Renal cortical epithelial cell (primary cell): ENCODE data around the gene MED15. TPM values are rescaled to one million over a fixed set of nuclear protein-coding genes. Genes with fewer than 3 reads are reported as not detected.
"Not testable (repeated sequence)": the region's sequence is repeated elsewhere in the genome, so short reads cannot be mapped to it uniquely, and the experiment has no call there.

Source experiments
- DNase-seq: peaks from one replicate; pipeline ENCODE4 v3.0.0-alpha.2; 2011; ENCODE audit warnings: low read depth
- total RNA-seq: library from RNA; depleted of rRNA; stranded (reverse); fragments of >200 nt; gene quantifications from 2 replicates; pipeline ENCODE4 v1.2.3, GENCODE V29; 2014

MED15 gene
- total RNA-seq, 1 donor from 2014 or later, result 69.2 TPM

- no peak for DNase-seq
Measured at GRCh38 chr22:20582520-20583361, 75.3 kb downstream of the MED15 start.

DNA sequence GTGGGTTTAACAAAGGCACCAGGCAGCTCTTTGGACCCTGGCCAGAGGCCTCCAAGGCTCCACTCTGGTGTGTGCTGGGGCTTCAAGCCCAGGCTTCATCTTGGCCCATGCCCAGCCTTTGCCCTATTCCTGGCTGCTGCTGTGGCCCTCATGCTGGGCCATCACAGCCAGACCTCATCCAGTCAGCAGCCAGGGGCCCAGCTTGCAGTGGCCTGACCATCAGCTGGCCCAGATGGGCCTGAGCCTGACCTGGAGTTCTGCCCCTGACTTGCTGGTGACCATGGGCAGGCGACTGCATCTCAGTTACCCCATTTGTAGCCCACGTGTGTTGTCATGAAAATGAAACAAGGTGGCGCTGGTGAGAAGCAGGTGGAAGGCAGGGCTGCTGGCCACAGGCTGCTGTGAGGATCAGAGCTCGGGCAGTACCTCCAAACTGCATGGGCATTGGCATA, 76.1 kb downstream of the MED15 start:
- DNase-seq, result no peak

- no peak for DNase-seq
Measured at GRCh38 chr22:20584029-20584871, 76.8 kb downstream of the MED15 start.

DNA sequence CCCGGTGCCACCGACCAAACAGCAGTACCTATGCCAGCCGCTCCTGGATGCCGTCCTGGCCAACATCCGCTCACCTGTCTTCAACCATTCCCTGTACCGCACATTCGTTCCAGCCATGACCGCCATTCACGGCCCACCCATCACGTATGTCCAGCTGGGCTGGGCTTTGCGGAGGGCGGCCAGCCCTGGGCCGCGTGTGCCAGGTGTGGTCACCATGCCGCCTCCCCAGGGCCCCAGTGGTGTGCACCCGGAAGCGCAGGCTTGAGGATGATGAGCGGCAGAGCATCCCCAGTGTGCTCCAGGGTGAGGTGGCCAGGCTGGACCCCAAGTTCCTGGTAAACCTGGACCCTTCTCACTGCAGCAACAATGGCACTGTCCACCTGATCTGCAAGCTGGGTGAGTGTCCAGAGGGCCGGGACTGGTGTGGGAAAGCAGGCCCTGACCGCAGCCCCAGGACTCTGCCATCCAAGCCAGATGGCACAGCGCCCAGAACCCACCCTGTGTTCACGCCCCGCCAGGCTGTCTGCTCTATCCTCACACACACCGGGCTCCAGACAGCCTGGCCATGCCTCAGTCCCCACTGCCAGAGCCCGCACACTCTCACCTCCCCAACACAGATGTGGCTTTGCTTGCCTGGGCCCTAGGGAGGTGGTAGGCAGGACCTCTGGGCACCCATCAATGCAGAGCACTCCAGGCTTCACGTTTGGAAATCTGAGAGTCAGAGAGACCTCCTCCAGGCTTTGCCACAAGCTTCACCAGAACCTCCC, 77.6 kb downstream of the MED15 start:
- DNase-seq, result no peak

DNA sequence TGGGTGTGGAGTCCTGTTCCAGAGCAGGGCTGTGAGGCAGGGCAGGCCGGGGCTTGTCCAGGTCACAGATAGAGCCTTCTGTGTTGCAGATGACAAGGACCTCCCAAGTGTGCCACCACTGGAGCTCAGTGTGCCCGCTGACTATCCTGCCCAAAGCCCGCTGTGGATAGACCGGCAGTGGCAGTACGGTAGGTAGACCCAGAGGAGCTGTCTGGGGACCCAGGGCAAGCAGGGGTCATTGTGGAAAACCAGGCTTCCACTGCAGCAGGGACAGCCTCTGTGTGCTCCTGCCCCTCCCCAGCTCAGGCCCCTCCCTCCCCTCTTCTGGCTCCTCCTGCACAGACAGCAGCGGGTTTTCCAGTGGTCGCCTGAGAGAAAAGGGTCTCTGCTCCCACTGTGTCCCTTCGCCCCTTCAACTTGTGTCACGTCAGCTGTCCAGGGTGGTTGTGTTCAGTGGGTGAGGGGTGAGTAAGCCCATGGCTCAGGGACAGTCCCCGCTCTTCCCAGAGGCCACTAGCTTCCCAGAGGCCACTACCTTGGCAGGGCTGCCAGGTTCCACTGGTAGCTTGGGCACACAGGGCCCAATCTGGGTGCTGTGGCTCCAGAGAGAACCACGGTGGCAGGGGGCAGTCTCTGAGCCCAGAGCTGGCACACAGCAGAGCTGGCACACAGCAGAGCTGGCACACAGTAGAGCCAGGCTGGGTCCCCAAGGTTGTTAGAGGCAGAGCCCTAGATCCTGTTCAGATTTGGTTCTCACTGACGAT, 78.4 kb downstream of the MED15 start:
- no peak for DNase-seq

GRCh38 chr22:20586403-20586745, 79.0 kb downstream of the MED15 start:
- DNase-seq, result no peak

- no peak for DNase-seq
Measured at GRCh38 chr22:20587206-20587958, 80.0 kb downstream of the MED15 start.

DNA sequence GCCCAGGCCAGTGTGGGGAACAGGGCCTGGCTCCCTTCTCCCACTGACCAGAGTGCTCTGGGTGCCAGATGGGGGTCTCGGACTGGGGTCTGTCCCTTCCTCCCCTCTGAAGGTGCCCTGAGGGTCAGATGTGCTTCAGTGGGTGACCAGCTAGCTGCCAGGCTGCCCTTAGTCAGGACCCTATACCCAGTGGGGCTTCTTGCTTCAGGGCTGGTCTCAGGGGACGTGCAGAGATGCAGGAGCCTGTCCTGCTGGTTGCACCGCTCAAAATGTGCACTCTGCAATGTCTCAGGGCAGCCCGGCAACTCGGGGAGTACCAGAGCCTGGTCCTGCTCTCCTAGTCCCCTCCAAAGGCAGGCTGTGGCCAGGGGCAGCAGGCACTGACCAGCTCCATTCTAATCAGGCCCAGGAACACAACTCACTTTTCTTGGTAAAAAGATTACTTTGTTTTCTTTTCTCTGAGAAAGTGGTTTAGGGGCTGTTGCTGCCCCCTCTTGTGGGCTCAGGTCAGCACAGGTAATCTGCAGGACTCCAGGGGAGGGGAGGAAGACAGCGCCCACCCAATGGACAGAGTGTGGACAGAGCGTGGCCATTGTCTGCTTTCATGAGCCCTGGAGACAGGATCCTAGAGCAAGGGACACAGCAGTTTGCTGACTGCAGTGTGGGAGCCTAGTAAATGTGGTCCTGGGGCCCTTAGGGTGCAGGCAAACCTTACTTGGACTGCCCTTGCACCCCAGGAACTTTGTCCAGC, 80.9 kb downstream of the MED15 start:
- no peak for DNase-seq

- no peak for DNase-seq
Measured at GRCh38 chr22:20588843-20589581, 81.6 kb downstream of the MED15 start.

- no peak for DNase-seq
Measured at GRCh38 chr22:20589614-20590476, 82.4 kb downstream of the MED15 start.

GRCh38 chr22:20590477-20591294, 83.3 kb downstream of the MED15 start:
- no peak for DNase-seq

DNA sequence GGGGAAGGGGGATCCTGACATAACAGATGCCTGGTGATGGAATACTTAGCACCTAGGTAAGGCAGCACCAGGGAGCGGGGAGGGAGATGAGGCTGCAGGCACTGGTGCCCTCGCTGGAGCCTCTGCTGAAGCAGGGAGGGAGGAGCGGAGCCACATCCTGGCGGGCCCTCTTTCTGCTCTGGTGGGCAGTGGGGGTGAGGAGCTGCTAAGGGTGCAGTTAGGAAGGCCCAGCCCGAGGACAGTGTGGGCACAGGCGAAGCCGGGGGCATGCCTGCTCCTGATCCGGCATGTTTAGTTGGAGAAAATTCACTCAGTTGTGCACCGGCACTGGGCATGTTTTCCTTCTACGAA, 83.9 kb downstream of the MED15 start:
- no peak for DNase-seq

GRCh38 chr22:20591660-20592310, 84.4 kb downstream of the MED15 start:
- DNase-seq, result no peak

- not testable (repeated sequence) for DNase-seq
Measured at GRCh38 chr22:20594038-20594437, 86.6 kb downstream of the MED15 start.

GRCh38 chr22:20594486-20594885, 87.1 kb downstream of the MED15 start:
- DNase-seq, result not testable (repeated sequence)

DNA sequence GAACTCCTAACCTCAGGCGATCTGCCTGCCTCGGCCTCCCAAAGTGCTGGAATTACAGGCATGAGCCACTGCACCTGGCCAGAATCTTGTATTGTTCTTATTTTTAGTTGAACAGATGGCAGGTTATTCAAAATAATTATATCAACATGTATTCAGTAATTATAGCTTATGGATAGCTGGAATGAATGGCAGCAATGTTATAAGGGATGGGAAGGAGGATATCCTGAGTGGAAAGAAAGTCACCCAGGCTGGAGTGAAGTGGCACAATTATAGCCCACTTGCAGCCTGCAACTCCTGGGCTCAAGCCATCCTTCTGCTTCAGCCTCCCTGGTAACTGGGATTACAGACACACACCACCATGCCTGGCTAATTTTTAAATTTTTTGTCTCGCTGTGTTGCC, 88.1 kb downstream of the MED15 start:
- DNase-seq, result no peak

DNA sequence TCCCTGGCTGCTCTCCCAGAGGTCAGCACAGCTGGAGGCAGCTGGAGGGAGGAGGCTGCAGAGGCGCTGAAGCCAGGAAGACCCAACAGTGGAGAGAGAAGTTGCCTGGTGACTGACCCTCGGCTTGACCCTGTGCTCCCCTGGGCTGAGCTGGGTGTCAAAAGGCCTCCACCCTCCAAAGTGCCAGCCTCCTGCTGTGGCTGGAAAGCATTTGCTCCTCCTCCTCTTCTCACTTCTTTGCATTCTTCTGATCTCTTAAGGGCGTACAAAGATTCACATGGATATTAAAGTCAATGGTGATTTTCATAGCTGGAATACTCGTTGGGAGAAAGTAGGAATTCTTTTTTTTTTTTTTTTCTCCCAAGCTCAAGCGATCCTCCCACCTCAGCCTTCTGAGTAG, 91.7 kb downstream of the MED15 start:
- no peak for DNase-seq
